Medulla oblongata (tissue), 1 donor: ENCODE results near the gene CCDC70.

Experiments used
- DNase-seq: peaks from one replicate; pipeline ENCODE4 v3.0.0-alpha.2; 2015; ENCODE audit errors: extremely low spot score

CCDC70 gene

DNA sequence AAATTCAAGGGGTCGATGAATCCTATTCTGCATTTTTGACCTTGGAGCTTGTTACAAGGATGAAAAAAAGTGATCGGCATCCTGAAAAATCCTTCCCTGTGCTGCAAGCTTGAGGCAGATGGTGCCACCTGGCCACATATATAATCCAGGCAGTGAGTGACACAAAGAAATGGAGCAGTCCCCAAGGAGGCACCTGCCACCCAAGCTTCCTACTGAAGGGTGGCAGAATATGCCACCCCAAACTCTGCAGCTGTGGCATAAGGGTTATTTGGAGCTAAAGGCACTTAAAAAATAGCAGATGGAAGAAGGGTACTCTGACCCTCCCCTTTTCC, 32.2 kb upstream of the CCDC70 start:
- no peak for DNase-seq

- no peak for DNase-seq
These were observed 30.2 kb upstream of the CCDC70 start for GRCh38 chr13:51831519-51831918.

DNA sequence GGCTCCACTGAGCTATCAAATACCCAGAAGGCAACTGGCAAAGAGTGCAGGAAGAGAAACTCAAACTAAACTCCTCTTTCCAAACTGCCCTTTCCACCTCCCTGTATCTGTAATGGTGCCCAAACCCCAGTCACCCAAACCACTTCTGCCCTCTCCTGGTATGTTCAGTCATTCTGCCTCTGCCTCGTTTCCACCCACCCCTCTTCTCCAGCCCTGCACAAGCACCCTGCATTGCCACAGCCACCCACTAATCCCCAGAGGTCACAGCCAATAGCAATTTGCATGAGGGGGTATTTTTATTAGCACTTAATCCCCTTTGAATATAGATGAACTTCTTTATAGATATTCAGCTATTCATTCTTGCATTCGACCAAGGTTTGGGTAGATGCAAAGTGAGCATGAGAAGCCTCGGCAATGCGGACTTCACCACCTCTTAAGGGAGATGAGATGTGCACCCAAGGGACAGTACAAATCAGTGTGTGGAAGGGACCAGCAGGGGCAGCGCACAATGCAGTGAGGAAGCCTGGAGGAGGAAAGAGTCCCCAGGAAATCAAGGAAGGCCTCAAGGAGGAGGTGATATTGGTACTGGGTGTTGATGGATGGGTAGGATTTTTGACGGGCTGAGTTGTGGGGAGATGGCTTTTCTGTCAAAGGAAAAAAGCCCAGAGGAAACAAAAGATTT, 29.2 kb upstream of the CCDC70 start:
- peak; percentile 67 for DNase-seq

- DNase-seq: no peak
These were observed 27.8 kb upstream of the CCDC70 start for GRCh38 chr13:51833980-51834379.

GRCh38 chr13:51834581-51835171, 27.1 kb upstream of the CCDC70 start:
- no peak for DNase-seq

GRCh38 chr13:51837016-51837415, 24.8 kb upstream of the CCDC70 start:
- DNase-seq: no peak

DNA sequence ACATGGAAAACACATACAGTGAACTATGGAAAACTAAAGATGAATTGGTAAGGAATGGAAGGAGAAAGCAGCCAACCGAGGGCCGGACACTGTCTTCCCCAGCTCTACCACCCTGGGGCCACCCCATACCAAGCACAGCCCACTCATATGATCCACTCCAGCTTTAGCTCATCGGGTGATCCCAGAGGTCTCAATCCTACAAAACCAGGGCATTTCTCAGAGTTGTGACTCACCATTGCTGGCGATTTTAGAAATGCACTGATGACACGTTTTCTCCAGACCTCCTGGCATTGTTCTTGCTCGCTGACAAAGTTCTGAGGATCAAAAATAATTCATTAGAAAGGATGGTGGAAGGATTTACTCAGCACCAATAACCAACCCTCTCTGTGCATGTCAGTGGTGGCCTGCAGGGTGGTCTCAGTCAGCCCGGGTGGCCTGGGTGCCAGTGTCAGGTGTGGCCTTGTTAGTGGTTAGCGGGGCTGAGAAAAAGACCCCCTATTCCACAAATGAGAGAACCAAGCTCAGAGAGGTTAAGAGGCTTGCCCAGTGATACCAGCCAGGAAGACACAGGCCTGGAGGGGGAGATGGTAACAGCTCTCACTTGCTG, 23.4 kb upstream of the CCDC70 start:
- DNase-seq: no peak

DNA sequence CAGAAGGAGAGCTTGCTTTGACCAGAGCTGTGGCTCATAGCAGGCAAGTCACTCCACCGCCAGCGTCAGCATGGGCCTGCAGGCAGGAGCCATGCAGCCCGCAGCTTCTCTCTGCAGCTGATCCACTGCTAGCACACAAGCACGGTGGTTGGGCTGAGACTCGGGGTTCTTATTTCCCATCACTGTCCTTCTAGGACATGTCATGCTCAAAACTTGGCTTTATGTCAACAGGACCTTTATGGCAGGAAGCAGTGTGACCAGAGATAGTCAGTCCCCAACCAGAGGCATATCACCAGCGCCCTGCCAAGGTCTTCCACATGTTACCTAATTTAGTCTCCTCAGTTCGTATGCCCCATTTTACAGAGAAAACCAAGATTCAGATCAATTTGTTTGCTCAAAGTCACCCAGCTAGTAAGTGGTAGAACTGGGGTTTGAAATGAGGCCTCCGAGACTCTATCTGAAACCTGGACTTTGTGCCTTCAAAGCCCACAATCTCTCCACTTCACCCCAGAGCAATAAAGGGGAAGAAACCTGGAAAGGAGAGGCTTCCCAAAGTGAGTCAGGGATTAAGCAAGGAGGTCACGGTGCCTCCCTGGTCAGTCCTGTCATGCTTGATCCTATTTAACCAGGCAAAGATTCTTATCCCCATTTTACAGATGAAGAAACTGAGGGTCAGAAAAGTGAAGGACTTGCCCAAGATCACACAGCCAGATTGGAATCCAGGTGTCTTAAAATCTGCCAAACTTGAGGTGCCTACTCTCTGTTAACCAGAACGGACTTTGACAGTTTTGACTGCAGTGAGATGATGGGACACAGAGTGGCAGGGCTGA, 21.8 kb upstream of the CCDC70 start:
- DNase-seq: no peak

DNA sequence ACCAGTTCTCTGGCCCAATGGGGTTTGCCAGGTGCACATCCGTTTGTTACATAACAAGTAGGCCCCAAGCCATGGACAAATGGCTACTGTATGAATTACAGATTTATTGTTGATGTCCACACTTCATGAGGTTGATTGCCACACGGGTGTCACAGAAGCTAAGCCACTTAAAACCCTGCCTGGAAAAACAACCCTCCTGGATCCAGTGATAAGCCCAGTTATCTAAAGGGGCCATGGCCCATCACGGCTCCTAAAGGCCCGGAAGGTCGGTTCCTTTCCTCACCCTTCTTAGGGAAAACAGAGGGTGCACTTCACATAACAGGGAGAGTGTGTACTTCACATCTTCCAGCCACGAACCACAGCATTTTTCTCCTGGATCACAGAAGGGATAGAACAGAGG, 20.9 kb upstream of the CCDC70 start:
- DNase-seq: no peak

GRCh38 chr13:51841732-51842131, 20.0 kb upstream of the CCDC70 start:
- no peak for DNase-seq

GRCh38 chr13:51843529-51843928, 18.2 kb upstream of the CCDC70 start:
- DNase-seq: no peak

GRCh38 chr13:51844862-51845573, 16.8 kb upstream of the CCDC70 start, which contains the start of gene TMEM272:
Gene TMEM272, minus strand, starts transcription at chr13:51845177. Its CDS starts 6,647 bp downstream, at chr13:51838530.
- DNase-seq: peak; percentile 63

- DNase-seq: no peak
These were observed 16.0 kb upstream of the CCDC70 start for GRCh38 chr13:51845574-51846318.

DNA sequence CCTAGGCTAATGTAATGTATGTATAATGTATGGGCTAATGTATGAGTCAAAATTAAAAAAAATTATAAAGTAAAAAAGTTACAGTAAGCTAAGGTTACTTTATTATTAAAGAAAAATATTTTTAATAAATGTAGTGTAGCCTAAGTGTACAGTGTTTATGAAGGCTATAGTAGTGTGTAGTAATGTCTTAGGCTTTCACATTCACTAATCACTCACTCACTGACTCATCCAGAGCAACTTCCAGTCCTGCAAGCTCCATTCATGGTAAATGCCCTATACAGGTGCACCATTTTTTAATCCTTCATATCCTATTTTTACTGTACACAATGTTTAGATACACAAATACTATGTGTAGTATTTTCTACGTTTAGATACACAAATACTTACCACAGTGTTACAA, 15.0 kb upstream of the CCDC70 start:
- no peak for DNase-seq

GRCh38 chr13:51848674-51849073, 13.1 kb upstream of the CCDC70 start:
- no peak for DNase-seq

- no peak for DNase-seq
These were observed 12.3 kb upstream of the CCDC70 start for GRCh38 chr13:51849145-51850101.

- DNase-seq: no peak
These were observed 5.6 kb upstream of the CCDC70 start for GRCh38 chr13:51856027-51856736.

DNA sequence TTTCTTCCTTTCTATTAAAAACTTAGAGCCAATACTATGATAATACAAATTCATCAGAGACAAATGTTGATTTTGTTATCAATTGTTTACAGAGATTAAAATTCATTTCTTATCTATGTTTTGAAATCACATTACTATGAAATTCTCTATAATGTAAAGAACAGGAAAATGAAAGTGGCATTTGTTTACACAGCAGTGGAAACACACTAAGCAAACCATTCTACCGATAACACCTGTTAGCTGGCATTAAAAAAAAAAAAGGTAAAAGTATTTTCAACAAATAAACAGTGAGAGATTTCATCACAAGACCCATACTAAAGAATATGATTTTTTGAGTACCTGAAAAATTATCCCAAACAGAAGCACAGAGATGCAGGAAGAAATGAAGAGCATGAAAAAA, 4.8 kb upstream of the CCDC70 start:
- DNase-seq: no peak
